Stimulated activated CD8-positive, alpha-beta memory T cell treated with anti-CD3 and anti-CD28 coated beads, Interleukin-2, amount 100 ng/mL, for 1 hour (primary cell): Measurements from ENCODE around the gene NSMF.

Experiments
- DNase-seq, 2 donors: peaks; one replicate each; pipeline ENCODE4 v3.0.0-alpha.2; 2020; ENCODE audit warnings: low read depth in 2 of 2

NSMF gene

GRCh38 chr9:137430723-137431415 is 28.3 kb downstream of the NSMF start:
- DNase-seq = no peak

- no peak for DNase-seq
Observed at GRCh38 chr9:137429974-137430722, 29.0 kb downstream of the NSMF start.

- no peak for DNase-seq
Observed at GRCh38 chr9:137429546-137429890, 29.6 kb downstream of the NSMF start.

- no peak for DNase-seq
Observed at GRCh38 chr9:137428841-137429545, 30.1 kb downstream of the NSMF start.

GRCh38 chr9:137428311-137428630 is 30.9 kb downstream of the NSMF start:
- DNase-seq = no peak

GRCh38 chr9:137427454-137428310 is 31.5 kb downstream of the NSMF start:
- no peak for DNase-seq

- DNase-seq = no peak
Observed at GRCh38 chr9:137426018-137426681, 33.0 kb downstream of the NSMF start.

- DNase-seq = no peak
Observed at GRCh38 chr9:137423514-137424291, 35.4 kb downstream of the NSMF start.

GRCh38 chr9:137422604-137423513 is 36.3 kb downstream of the NSMF start, which contains the start of the genes EXD3 and NOXA1:
EXD3 (minus strand) TSS chr9:137423162; CDS start chr9:137395357, 27,805 bp downstream.
NOXA1 (plus strand) TSS chr9:137423393; CDS start chr9:137423530, 137 bp downstream.
- DNase-seq = peak; percentile 91 to 92

- DNase-seq = no peak
Observed at GRCh38 chr9:137421838-137422603, 37.1 kb downstream of the NSMF start.

- DNase-seq = no peak
Observed at GRCh38 chr9:137417161-137418021, 41.7 kb downstream of the NSMF start.

GRCh38 chr9:137416563-137417151 is 42.5 kb downstream of the NSMF start:
- no peak for DNase-seq

- no peak for DNase-seq
Observed at GRCh38 chr9:137416006-137416562, 43.0 kb downstream of the NSMF start.

- DNase-seq = no peak
Observed at GRCh38 chr9:137415451-137415850, 43.7 kb downstream of the NSMF start.

- DNase-seq = no peak
Observed at GRCh38 chr9:137412431-137412830, 46.7 kb downstream of the NSMF start.

GRCh38 chr9:137411645-137412380 is 47.3 kb downstream of the NSMF start:
- peak in 1 of 2 donors; percentile 27 for DNase-seq
